SK-N-SH (cell line): Measurements from ENCODE around the gene SMIM12. TPM values are rescaled to one million over a fixed set of nuclear protein-coding genes. Genes with fewer than 3 reads are reported as not detected.

Experiments used
- CTCF ChIA-PET: fragments of 300-600, 350-600 bp; formaldehyde crosslinking; extraction: SDS; loops from one replicate; lab custom pipeline; 2021; lab: Yijun Ruan, JAX
- POLR2A ChIA-PET: fragments of 350-600 bp; sonication (Branson Sonifier 250); formaldehyde crosslinking; extraction: SDS; loops from one replicate; lab custom pipeline; 2020; ENCODE audit warnings: antibody characterized with exemption, inconsistent platforms; lab: Yijun Ruan, JAX
- DNase-seq: peaks from one replicate; pipeline ENCODE4 v3.0.0; 2012
- H2AFZ ChIP-seq: fragments of 200-600 bp; sonication (generic); 2 replicates; pipeline ENCODE4 v1.8.1; 2016; ENCODE audit warnings: antibody characterized with exemption, mild to moderate bottlenecking, low read depth
- H3F3A ChIP-seq: fragments of 200-600 bp; sonication (generic); replicated peaks from 2 replicates; pipeline ENCODE3; 2016; ENCODE audit warnings: antibody characterized with exemption, mild to moderate bottlenecking; ENCODE audit not compliant: insufficient read depth
- H3K27ac ChIP-seq, 2 experiments: fragments of 200-500 bp in 1 of 2; fragments of 200-600 bp in 1 of 2; sonication (Bioruptor generic) in 1 of 2; sonication (generic), shearing (Covaris generic) in 1 of 2; 2 replicates each; pipeline versions ENCODE4 v1.5.1 to v1.6.1; 2014 to 2016; ENCODE audit warnings: low read depth in 2 of 2, inconsistent platforms in 1 of 2, low read length in 1 of 2, mild to moderate bottlenecking in 1 of 2, mixed read lengths in 1 of 2
- H3K27me3 ChIP-seq: fragments of 200-600 bp; sonication (generic), shearing (Covaris generic); 2 replicates; pipeline ENCODE4 v1.6.1; 2016; ENCODE audit warnings: mixed run types; ENCODE audit not compliant: insufficient read depth
- H3K36me3 ChIP-seq, 2 experiments: fragments of 200-500 bp in 1 of 2; fragments of 200-600 bp in 1 of 2; sonication (Bioruptor generic) in 1 of 2; sonication (generic) in 1 of 2; replicated peaks in 1 of 2; 2 replicates each; pipeline versions ENCODE3 to v1.5.1; 2014 to 2016; ENCODE audit warnings: low read length in 1 of 2, mild to moderate bottlenecking in 1 of 2; ENCODE audit not compliant: insufficient read depth in 2 of 2, control insufficient read depth in 1 of 2
- H3K4me1 ChIP-seq, 2 experiments: fragments of 200-500 bp in 1 of 2; fragments of 200-600 bp in 1 of 2; sonication (Bioruptor generic) in 1 of 2; sonication (generic), shearing (Covaris generic) in 1 of 2; 2 replicates each; pipeline versions ENCODE4 v1.5.1 to v1.6.1; 2014 to 2016; ENCODE audit warnings: low read depth in 1 of 2, low read length in 1 of 2, mixed run types in 1 of 2; ENCODE audit not compliant: insufficient read depth in 2 of 2, control insufficient read depth in 1 of 2
- H3K4me2 ChIP-seq: fragments of 200-600 bp; sonication (generic), shearing (Covaris generic); 2 replicates; pipeline ENCODE4 v1.6.1; 2017; ENCODE audit warnings: mixed run types
- H3K4me3 ChIP-seq, 2 experiments: fragments of 200-500 bp in 1 of 2; fragments of 200-600 bp in 1 of 2; sonication (Bioruptor generic) in 1 of 2; sonication (generic), shearing (Covaris generic) in 1 of 2; 2 replicates each; pipeline versions ENCODE4 v1.5.1 to v1.8.1; 2014 to 2016; ENCODE audit warnings: low read depth in 2 of 2, inconsistent platforms in 1 of 2, low read length in 1 of 2, mild to moderate bottlenecking in 1 of 2, mixed read lengths in 1 of 2, moderate library complexity in 1 of 2
- H3K79me2 ChIP-seq: fragments of 200-600 bp; sonication (generic); 2 replicates; pipeline ENCODE4 v1.8.1; 2017; ENCODE audit warnings: mild to moderate bottlenecking; ENCODE audit not compliant: insufficient read depth
- H3K9ac ChIP-seq: fragments of 200-600 bp; sonication (generic); 2 replicates; pipeline ENCODE4 v1.6.1; 2017; ENCODE audit warnings: mixed run types
- H3K9me2 ChIP-seq: fragments of 200-600 bp; sonication (generic); 2 replicates; pipeline ENCODE4 v1.6.1; 2017; ENCODE audit warnings: mixed run types
- H3K9me3 ChIP-seq: fragments of 200-600 bp; sonication (generic); 2 replicates; pipeline ENCODE4 v1.6.1; 2017; ENCODE audit warnings: mixed run types, mild to moderate bottlenecking, moderate library complexity
- H4K20me1 ChIP-seq: fragments of 200-600 bp; sonication (generic); 2 replicates; pipeline ENCODE4 v1.6.1; 2017; ENCODE audit warnings: mild to moderate bottlenecking, mixed run types; ENCODE audit not compliant: insufficient read depth
- CHD2 ChIP-seq: fragments of 150-350 bp; IDR thresholded peaks from 2 replicates; pipeline ENCODE4 v1.6.1; 2018; ENCODE audit warnings: low read length; ENCODE audit not compliant: partially characterized antibody
- ELF1 ChIP-seq: IDR thresholded peaks from 2 replicates; pipeline ENCODE4 v1.4.0; 2012
- FOXJ3 ChIP-seq: sonication (generic); formaldehyde crosslinking; IDR thresholded peaks from 2 replicates; pipeline ENCODE4 v1.5.1; 2020; ENCODE audit warnings: mild to moderate bottlenecking, missing genetic modification reagents
- JUND ChIP-seq: IDR thresholded peaks from 2 replicates; pipeline ENCODE4 v1.4.0; 2012
- MEF2A ChIP-seq: IDR thresholded peaks from 2 replicates; pipeline ENCODE4 v1.4.0; 2012; ENCODE audit warnings: low read depth, borderline replicate concordance
- NRF1 ChIP-seq: IDR thresholded peaks from 2 replicates; pipeline ENCODE4 v1.6.1; 2012; ENCODE audit warnings: low read depth, mild to moderate bottlenecking, low read length
- RAD21 ChIP-seq: IDR thresholded peaks from 2 replicates; pipeline ENCODE4 v1.6.1; 2012; ENCODE audit warnings: mild to moderate bottlenecking, low read length
- TEAD4 ChIP-seq: IDR thresholded peaks from 2 replicates; pipeline ENCODE4 v1.4.0; 2012; ENCODE audit warnings: mild to moderate bottlenecking, borderline replicate concordance; ENCODE audit not compliant: insufficient read depth
- USF1 ChIP-seq: IDR thresholded peaks from 2 replicates; pipeline ENCODE4 v1.4.0; 2012; ENCODE audit warnings: low read depth, borderline replicate concordance
- YY1 ChIP-seq: IDR thresholded peaks from 2 replicates; pipeline ENCODE4 v1.4.0; 2012; ENCODE audit warnings: low read depth, mild to moderate bottlenecking
- ZBTB33 ChIP-seq: IDR thresholded peaks from 2 replicates; pipeline ENCODE4 v1.4.0; 2012; ENCODE audit warnings: low read depth, borderline replicate concordance
- WGBS: methylation state at CpG from one replicate; pipeline ENCODE4 v1.1.6; 2017; ENCODE audit warnings: low lambda C conversion rate; 5-methylcytosine and 5-hydroxymethylcytosine counted together
- polyA plus RNA-seq, 3 experiments: library from polyadenylated mRNA; depleted of rRNA; stranded (reverse); fragments of >200 nt; gene quantifications; 2 replicates each; pipeline ENCODE4 v1.2.3, GENCODE V29; 2012
- TF ChIP-seq, protein P1 (sequence below): fragments of 200-600 bp; sonication (generic); IDR thresholded peaks from 2 replicates; pipeline ENCODE4 v1.6.1; 2017; ENCODE audit warnings: antibody characterized with exemption, mild to moderate bottlenecking, moderate library complexity

Gene SMIM12
- polyA plus RNA-seq, 1 of the 3 experiments (the other 2 are of a cell fraction): 42.3 TPM

- Histone ChIP-seq H3K9me2 (no peaks in the 10 kb centered on the region), H3K4me2 (peak overlapping the region; percentile 37; the same call in 1 of the 2 replicates), H3K36me3 (no peaks in the 10 kb centered on the region), H2AFZ (no peak overlapping the region), H3F3A (no peaks in the 10 kb centered on the region), H3K9me3 (no peaks in the 10 kb centered on the region), H3K27me3 (no peaks in the 10 kb centered on the region), H3K4me3 (no peak overlapping the region), H3K4me1 (peaks cover 0 to 9% of the 10 kb centered on the region in 2 experiments; a peak in 1 of 4 replicates), H3K9ac (no peak overlapping the region), H4K20me1 (no peaks in the 10 kb centered on the region), H3K27ac (no peak overlapping the region), H3K79me2 (no peaks in the 10 kb centered on the region)
- ChIA-PET POLR2A (no interaction called here), CTCF (interaction anchor here (5.7 kb wide), 1 partner anchor 46 kb away, joined by 23 read pairs; no protein-coding TSS in a partner anchor)
- WGBS: 29% methylated on average over 3 of the region's 3 CpGs
- no peak for DNase-seq
- TF ChIP-seq ZBTB33: no peak
- TF ChIP-seq FOXJ3 (CRISPR knock-in tag): no peak
- TF ChIP-seq NRF1: no peak
- no peak for TF ChIP-seq USF1
- no peak for TF ChIP-seq JUND
- TF ChIP-seq, protein P1, sequence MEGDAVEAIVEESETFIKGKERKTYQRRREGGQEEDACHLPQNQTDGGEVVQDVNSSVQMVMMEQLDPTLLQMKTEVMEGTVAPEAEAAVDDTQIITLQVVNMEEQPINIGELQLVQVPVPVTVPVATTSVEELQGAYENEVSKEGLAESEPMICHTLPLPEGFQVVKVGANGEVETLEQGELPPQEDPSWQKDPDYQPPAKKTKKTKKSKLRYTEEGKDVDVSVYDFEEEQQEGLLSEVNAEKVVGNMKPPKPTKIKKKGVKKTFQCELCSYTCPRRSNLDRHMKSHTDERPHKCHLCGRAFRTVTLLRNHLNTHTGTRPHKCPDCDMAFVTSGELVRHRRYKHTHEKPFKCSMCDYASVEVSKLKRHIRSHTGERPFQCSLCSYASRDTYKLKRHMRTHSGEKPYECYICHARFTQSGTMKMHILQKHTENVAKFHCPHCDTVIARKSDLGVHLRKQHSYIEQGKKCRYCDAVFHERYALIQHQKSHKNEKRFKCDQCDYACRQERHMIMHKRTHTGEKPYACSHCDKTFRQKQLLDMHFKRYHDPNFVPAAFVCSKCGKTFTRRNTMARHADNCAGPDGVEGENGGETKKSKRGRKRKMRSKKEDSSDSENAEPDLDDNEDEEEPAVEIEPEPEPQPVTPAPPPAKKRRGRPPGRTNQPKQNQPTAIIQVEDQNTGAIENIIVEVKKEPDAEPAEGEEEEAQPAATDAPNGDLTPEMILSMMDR: no peak
Observed at GRCh38 chr1:34806396-34806795, 53.2 kb downstream of the SMIM12 start.

DNA sequence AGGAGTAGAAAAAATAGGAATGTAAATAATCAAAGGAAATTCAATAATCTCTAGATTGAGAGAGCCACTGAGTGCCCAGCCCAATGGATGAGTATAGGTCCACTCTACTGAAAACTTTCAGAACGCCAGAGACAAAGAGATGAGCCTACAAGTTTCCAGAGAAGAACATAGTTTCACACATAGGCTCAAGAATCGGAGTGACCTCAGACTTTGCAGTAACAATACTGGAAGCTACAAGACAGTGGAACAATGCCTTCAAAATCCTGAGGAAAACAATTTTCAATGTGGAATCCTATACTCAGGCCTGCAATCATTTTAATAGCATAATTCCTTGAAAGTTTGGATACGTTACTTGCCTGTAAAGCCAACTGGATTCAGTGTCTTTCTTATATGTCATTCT lies 55.8 kb downstream of the SMIM12 start:
- TF ChIP-seq ELF1 (no peak), TEAD4 (no peak), RAD21 (no peak), CHD2 (no peak), YY1 (no peak), NRF1 (no peak), MEF2A (no peak)
- H3K27me3 ChIP-seq: no peaks in the 10 kb centered on the region
- H3K4me3 ChIP-seq: no peak overlapping the region
- no peaks in the 10 kb centered on the region for H4K20me1 ChIP-seq
- no peak overlapping the region for H2AFZ ChIP-seq
- H3K4me2 ChIP-seq: no peak overlapping the region
- ChIA-PET POLR2A (no interaction called here), CTCF (interaction anchor here (1.0 to 3.5 kb wide), 5 partner anchors 10 to 63 kb away, joined by 3 to 31 read pairs (median 4); no protein-coding TSS in a partner anchor)
- WGBS: 42% methylated on average over 3 of the region's 3 CpGs
- DNase-seq: no peak
- H3K27ac ChIP-seq: no peak overlapping the region
- no peak overlapping the region for H3K9ac ChIP-seq
- H3K9me3 ChIP-seq: no peaks in the 10 kb centered on the region
- H3K36me3 ChIP-seq: no peaks in the 10 kb centered on the region
- H3K4me1 ChIP-seq: peaks cover 0 to 9% of the 10 kb centered on the region in 2 experiments; a peak in 1 of 4 replicates
- no peaks in the 10 kb centered on the region for H3K9me2 ChIP-seq
- H3F3A ChIP-seq: no peaks in the 10 kb centered on the region
- H3K79me2 ChIP-seq: no peaks in the 10 kb centered on the region

Other genes starting within 250 kb of the SMIM12 start
- gene GJB5, start 104.7 kb downstream of the SMIM12 start, polyA plus RNA-seq (2012; rRNA removed): not detected in 2 replicates
- not detected in 2 replicates for gene GJB4, start 100.0 kb downstream of the SMIM12 start, polyA plus RNA-seq (2012; rRNA removed)
- gene GJB3, start 78.5 kb downstream of the SMIM12 start, polyA plus RNA-seq (2012; rRNA removed): not detected in 2 replicates
- not detected in 2 replicates for gene GJA4, start 66.8 kb downstream of the SMIM12 start, polyA plus RNA-seq (2012; rRNA removed)
- 0.05 and 0.15 TPM in 2 replicates for gene DLGAP3, start 69.9 kb upstream of the SMIM12 start, polyA plus RNA-seq (2012; rRNA removed)
- 47.4 and 61.7 TPM in 2 replicates for gene TMEM35B, start 125.6 kb upstream of the SMIM12 start, polyA plus RNA-seq (2012; rRNA removed)
- gene ZMYM6, start 172.2 kb upstream of the SMIM12 start, polyA plus RNA-seq (2012; rRNA removed): 7.6 and 7.7 TPM in 2 replicates
- gene ZMYM1, start 219.6 kb upstream of the SMIM12 start, polyA plus RNA-seq (2012; rRNA removed): 4.1 and 6.4 TPM in 2 replicates